GM19455 (cell line): ENCODE measurements around the gene AATK.

Experiments
- ATAC-seq: cut with Tn5 transposase; IDR thresholded peaks from one replicate; pipeline ENCODE4 v1.9.1; 2021; ENCODE audit not compliant: unreplicated experiment

Gene AATK

DNA sequence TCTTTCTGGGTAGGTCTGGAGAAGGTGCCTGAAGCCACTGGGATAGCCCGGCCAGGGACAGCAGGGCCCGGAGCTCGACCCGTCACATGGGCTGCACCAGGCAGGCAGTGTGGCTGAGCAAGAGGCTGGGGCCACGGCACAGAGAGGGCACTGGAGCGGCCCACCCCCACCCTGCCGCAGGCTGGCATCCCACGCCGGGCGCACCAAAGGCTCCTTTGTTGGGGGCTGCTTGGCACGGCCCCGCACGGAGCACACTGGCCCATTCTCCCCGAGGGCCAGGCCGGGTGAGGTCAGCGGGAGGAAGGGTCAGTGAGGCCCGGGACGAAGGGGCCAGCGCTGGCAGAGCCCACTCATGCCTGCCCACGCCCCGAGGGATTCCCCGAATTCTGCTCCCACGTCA, 37.2 kb downstream of the AATK start:
- no peak for ATAC-seq

DNA sequence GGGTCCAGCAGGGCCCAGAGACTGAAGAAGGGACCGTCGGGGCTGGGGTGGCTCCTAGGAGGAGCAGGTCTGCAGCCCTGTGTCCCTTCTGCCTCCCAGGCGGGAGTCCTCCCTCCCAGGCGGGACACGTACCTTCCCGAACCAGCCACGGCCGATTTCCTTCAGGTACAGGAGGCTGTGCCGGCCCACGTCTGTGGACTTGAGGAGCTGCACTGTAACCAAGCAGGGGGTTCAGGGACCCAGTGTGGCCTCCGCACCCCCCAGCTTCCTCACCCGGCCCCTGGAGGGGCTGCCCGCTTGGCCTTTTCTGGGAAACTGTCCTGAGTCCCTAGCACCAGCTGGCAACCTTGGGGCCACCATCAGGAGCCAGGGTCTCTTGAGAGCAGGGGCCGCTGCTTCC, 37.7 kb downstream of the AATK start:
- ATAC-seq: no peak

DNA sequence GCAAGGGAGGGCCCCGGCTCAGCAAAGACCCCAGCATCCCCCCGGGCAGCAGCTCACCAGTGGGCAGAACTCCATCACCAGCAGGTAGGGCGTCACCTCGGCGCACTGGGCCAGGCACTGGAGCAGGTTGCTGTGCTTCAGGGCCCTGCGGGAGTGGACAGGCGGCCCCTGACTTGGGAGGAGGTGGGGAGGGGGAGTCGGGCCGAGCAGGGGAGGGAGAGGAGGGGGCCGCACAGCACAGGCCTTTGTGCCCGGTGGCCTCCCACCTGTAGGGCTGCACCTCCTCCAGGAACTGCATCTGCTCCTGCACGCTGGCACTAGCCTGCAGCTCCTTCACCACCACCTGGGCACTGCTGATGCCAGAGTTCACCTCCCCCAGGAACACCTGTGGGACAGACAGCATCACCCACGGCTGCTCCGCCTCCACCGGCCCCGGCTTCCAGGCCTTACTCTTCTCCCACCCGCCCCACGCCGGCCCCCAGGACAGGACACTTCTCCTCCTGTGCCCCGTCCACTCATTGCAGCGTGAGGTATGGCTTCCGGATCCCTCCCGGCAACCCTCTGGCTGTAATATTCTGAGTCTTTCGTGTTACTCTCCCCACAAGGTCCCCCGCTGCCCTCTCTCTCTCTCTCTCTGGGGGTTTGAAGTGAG, 38.4 kb downstream of the AATK start:
- ATAC-seq: no peak

DNA sequence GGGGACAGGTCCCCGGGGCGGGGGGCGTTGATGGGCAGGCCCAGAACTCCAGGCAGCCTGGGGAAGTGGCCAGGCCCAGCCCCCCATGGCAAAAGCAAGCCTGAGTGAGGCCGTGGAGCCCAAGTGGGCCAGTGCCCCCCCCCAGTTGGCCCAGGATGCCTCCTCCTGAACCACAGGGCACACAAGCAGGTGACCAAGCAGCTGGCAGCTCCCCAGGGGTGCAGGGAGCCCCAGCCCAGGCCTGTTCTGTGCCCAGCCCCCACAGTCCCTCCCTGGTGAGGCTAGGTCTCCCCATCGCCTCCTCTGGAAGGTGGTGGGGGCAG, 38.9 kb downstream of the AATK start:
- ATAC-seq: no peak

DNA sequence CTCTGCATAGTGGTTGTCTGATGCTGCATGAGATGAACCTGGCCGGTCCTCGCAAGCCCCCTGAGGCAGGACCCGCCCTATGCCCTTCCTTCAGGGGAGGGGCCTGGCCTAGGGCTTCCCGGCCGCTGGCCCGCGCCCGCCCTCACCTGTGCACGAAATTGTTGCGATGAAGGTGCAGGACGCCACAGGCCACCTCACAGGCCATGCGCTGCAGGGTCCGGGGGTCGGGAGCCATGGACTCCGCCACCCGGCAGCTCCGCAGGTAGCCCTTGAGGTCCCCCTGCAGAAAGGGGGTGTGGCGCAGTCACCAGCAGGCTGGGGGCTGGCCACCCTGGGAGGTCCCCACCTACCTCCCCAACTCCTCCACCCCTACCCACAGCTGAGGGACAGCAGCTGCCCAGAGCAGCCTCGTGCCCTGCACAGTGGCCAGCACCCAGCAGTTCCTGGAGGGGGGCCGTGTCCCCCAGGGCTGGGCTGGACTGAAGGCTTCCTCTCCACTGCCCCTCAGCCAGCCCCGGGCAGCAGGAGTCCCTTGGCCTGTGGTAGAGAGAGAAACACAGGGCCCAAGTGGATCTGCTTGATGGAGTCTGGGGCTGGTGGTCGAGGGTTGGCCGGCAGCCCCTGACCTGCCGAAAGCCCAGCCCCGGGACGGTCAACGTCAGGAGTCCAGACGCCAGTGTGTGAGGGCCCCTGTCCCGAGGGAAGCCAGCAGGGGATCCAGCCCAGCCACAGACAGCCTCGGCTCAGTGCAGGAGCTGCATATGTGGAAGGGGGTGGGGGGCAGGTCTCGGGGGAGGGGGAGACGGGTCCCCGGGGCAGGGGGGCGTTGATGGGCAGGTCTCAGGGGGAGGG, 39.5 kb downstream of the AATK start:
- no peak for ATAC-seq

DNA sequence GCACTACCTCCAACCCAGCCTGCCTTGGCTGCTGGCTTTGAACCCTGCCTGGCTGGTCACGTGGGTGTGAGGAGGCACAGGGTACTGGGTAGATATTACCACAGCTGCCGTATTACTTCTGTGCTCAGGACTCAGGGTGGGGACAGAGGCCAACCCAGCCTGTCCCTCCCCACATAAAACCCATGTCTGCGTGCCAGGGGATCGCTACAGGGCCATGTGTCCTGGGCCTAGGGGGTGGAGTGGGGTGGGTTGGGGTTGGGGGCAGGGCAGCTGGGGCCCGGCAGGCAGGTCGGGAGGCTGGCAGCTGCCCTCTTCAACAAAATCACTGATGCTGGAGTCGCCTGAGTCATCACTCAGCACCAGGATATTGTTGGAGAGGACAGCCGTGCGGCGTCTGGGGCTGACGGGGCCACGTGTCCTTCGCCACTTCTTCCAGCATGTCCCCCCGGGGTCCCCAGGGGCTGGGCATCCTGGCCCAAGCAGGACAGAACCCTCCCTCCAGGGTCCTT, 40.4 kb downstream of the AATK start:
- ATAC-seq: no peak

DNA sequence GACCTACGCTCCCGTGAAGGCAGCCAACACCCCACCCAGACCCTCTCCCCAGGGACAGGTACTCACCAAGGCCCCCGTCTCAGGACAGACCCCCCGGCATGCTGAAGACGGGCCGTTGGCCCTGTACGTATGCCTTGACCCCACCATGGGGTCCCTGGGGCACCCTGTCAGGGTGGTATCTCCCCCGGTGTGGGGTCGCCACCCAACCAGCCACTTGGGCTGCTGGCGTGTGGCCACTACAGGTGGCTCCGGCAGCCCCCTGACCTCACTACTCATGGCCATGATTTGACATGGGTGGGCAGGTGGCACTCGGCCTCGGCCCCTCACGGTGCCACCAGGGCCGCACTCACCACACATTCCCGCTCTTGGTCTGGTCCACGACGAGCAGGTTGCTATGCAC, 41.6 kb downstream of the AATK start:
- ATAC-seq: no peak

DNA sequence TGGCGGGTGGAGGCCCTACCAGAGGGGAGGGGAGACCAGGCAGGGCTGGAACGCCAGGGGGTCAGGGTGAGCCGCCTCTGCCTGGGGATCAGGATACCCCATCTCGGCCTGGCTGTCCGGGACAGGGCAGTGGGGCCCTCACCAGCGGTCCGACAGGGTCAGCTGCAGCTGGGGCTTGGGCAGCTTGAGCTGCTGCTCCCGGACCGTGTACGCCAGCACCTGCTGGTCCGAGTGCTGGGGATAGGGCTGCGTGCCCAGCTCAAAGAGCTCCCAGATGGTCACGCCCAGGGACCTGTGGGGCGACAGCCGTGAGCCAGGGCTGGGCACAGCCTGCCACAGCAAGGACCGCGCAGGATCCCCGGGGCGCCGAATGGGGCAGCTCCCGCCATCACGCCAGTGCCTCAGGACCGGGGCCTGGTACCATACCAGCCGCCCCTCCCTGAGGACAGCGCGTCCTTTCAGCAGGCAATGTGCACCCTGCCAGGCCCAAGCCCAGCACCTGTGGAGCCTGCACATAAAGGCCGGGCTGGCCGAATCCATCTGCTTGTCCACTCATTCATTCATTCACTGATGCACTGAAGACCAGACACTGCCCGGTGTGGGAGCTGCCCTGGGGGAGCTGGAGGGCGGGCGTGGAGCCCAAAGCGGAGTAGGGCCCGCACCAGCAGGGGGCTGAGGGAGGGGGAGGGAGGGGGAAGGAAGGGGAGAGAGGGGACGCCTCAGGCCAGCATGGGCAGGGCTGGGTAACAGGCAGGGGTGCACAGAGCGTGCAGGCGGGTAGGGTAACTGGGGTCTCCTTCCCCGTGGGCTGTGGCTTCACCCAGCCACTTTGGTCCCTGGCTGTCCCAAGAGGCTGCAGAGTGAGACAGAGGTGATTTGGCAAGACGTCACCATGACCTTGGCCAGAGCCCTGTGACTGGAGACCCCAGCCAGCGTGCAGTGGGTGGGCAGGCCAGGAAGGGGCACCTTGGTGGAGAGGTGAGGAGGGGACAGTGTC, 42.7 kb downstream of the AATK start:
- ATAC-seq: no peak

DNA sequence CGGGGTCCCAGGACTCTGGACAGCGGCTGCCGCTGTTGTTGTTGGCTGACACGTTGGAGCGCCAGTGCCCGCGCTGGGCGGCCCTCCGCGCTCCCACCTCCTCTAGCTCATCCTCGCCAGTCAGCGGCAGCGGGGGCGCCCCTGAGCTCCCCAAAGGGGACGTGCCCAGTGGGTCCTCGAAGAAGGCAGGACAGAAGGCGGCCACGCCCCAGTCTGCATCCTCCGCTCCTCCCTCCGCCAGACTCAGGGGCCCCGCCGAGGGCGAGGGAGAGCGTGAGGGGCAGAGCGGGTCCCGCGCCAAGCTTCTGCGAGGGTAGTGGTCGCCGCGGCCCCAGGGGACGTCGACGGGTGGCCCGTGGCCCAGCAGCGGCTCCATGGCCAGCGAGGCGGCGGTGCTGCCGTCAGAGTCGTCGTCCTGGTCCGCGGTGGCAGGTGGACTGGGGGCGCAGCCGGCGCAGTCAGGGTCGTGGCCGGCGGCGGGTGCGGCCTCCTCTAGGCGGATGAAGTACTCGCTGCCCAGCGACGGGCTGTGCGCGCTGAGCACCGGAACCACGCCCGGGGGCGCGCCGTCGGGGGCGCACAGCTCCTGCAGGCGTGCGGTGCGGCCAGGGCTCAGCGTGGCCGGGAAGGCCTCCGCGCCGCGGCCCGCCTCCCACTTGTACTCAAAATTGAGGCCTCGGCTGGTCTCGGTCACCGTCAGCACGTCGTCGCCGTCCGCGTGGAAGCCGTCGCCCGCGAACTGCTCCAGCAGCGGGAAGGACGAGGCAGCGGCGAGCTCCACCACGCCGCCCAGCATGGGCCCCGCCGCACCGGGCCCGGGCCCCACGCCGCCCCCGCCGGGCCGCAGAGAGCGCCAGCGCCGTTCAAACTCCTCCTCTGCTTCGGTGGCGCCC, 43.9 kb downstream of the AATK start:
- ATAC-seq: no peak

DNA sequence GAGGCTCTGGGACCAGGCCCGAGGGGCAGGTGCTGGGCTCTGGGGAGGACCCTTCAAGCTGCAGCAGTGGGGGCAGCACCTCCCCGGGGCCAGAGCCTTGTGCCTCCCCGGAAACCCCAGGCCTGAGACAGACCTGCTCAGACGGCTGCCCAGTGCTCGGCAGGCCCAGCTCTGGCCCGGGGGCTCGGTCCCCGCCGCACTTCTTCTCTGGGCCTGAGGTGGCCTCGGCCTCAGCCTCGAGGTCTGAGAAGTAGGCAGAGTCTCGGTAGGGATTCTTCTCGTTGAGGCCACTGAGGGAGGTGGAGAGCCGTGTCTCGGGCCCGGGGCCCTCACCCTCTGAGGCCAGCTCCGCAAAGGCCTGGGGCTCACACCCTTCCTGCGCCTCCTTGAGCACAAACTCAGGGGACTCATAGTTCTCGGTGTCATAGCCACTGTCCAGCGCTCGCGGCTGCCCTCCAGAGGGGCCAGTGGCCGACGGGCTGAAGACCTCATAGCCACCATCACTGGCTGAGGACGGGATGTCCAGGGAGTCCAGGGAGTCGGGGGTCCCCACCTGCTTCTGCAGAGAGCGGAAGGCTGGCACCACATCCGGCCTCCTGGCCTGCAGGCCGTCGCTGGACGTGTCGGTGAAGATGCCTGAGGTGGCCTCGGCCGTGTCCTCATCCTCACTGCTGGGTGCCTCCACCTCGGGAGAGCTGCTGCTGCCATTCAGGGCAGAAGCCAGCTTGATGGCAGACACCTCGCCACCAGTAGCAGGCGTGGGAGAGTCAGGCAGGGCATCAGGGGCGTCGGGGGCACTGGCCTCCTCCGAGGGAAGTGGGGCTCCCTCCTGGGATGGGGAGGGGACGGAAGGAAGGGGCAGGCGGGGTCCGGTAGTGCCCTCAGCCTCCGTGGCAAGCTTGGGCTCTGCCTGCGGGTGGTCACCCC, 45.1 kb downstream of the AATK start:
- ATAC-seq: no peak

DNA sequence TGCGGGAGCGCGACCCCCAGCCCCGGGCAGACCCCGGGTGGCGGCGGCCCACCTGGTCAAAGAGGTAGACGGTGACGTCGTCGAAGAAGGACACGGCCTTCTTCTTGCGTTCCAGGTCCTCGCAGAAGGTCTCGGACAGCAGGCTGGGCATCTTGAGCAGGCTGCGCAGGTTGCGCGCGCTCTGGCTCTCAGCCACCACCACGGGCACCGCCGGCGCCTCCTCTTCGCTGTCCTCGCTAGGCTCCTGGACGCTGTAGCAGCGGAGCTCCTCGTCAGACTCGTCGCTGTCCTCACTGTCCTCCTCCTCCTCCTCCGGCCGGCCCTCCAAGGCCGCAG, 45.9 kb downstream of the AATK start:
- ATAC-seq: no peak

DNA sequence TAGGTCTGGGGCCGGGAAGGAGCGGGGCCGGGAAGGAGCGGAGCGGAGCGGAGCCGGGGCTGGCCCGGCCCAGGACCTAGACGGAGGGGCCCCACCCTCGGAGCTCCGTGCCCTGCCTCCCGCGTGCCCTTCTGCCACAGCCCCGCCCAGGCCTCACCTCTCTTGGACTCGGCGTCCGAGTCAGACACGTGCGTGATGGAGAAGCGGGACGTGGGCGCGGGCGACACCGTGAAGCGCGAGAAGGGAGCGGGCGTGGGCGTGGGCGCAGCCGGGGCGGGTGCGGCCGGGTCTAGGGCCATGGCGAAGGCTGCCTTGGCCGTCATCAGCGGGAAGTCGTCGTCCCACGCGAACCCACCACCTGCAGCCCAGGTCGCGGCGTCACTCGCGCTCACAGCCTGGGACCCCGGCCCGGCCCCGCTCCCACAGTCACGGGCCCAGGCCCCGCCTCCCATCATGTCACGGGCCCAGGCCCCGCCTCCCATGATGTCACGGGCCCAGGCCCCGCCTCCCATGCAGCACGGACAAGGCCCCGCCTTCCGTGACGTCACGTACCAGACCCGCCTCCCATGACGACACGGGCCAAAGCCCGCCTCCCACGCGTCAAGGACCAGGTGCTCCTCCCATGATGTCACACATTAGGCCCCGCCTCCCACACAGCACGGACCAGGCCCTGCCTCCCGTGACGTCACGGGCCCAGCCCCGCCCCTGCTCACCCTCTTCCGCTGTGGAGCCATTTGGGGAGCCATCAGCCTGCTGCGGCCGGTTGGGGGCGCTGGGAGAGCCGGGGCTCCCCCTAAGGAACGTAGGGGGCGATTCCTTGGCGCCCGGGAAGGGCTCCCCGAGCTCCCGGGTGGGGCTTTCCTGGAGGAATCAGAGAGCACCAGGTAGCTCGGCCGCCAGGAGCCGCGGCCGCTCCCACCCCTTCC, 46.5 kb downstream of the AATK start:
- no peak for ATAC-seq

DNA sequence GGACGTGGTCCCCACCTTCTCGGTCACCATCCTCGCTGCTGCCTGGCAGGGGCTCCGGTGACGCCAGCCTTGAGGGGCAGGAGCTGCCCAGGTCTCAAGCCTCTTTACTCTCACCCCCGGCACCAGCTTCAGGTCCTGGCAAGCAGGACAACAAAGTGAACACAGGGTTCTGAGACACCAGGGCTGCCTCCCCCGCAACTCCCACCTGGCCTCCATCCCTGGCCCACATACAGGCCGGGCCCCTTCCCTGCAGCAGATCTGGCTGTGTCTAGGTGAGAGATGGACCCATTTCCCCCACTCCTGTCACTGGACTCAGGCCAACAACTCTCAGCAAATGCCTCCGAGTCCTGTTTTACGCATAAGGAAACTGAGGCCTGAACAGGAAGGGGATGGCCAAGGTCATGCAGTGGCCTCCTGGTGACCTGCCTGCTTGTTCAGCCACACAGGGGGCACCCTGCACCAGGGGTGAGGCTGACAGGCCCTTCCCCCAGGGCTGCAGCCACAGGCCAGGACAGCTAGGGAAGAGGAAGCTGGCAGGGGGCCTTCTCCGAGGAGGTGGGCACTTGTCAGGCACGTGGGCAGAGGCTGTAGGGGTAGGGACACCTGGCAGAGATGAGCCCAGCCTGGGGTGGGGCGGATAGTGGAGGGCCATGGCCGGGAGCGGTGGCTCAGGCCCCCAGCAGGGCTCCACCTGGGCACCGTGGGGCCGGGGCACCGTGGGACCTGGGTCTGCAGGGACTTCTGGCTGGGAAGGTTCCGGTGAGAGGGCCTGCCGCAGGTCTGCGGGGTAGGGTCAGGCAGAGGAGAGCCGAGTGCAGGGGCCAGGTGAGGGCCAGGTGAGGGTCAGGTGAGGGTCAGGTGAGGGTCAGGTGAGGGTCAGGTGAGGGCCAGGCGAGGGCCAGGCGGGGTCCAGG, 47.5 kb downstream of the AATK start:
- ATAC-seq: no peak

DNA sequence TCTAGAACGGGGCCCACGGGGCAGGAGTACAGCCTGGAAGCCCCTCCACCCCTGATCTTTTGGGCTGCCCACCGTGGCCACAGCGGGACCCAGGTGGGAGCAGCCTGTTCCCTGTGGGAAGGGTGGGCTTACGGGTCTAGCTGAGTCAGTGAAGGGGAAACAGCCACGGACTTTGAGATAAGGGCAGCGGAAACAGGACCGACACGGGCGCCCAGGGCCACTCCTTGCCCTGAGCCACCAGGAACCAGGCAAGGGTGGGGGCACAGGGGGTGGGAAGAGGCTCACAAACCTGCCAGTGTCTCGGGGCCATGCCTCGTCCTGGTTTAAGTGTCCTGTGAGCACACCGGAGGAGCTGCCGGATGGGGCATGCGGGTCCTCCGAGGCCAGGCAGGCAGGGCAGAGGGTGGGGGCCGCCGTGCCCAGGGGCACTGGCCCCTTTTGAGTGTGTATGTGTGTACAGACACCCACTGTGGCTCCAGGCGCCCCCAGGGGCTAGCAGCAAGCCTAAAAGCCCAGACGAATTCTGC, 48.3 kb downstream of the AATK start:
- ATAC-seq: no peak

DNA sequence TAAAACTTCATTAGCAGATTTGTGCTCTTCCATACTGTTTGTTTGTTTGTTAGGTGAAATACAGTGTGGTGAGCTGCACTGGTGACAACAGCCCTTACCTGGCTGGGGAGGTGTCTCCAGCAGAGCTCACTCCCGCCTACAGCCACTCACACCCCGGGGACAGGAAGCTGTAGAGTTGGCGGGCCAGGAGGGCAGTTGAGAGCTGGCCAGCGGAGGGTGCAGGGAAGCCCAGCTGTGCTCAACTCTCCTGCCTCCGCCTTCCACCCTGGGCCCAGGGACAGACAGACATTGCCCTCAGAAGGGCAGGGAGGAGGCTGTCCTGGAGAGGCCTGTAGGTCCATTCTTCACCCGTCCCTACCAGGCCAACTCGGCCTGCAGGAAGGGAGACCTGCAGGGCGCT, 49.3 kb downstream of the AATK start:
- no peak for ATAC-seq

DNA sequence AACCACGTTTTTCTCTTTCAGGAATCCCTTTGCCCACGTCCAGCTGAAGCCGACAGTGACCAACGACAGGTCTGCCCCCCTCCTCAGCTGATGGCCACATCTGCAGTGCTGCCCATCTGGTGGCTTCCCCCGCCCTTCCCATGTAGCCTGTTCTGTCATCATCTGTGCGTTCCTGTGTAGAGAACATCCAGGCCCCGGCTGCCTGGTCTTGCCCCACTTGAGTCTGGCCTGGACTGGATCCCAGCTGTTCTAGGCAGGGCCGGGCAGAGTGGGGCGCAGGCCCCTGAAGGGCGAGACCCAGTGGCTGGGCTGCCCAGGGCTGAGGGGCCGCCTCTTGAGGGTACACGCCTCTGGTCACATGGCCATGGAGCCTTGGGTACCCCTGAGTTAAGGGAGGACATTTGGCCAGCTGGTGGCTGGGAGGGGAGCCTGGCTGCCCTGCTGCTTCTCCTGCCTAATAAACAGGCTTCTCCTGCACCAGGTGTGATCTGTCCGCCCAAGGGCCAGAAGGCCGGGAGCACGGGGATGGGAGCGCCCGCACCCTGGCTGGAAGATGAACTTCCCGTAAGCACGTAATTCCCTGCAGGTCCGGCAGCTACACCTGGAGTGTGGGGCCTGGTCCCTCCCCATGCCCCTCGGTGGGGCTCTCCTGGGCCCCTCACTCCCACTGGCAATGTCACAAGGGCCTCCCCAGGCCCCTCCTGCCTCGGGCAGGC, 50.1 kb downstream of the AATK start:
- no peak for ATAC-seq
